Skeletal muscle cell (primary cell): ENCODE results near the gene APOBEC3A.
"Not testable (repeated sequence)": the region's sequence is repeated elsewhere in the genome, so short reads cannot be mapped to it uniquely, and the experiment has no call there.

Experiments used
- DNase-seq: peaks from one replicate; pipeline ENCODE4 v3.0.0-alpha.2; 2010; ENCODE audit warnings: low read depth
- H3K4me3 ChIP-seq: 2 replicates; pipeline ENCODE4 v1.5.1; 2011; ENCODE audit warnings: low read depth, mild to moderate bottlenecking, control low read depth, low read length, moderate library complexity

The APOBEC3A gene

DNA sequence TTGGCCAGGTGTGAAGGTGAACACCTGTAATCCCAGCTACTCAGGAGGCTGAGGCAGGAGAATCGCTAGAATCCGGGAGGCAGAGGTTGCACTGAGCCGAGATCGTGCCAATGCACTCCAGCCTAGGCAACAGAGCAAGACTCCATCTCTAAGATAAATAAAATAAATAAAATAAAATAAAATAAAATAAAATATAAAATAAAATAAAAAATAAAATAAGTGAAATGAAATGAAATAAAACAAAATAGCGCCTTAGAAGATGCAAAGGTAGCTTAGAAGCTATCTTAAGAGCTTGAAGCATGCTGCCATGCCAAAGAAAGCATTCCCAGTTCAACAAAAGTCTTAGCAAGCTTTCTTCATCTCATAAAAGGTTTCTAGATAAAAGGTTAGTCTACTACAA lies 49.8 kb downstream of the APOBEC3A start:
- DNase-seq: no peak
- no peak overlapping the region for H3K4me3 ChIP-seq

DNA sequence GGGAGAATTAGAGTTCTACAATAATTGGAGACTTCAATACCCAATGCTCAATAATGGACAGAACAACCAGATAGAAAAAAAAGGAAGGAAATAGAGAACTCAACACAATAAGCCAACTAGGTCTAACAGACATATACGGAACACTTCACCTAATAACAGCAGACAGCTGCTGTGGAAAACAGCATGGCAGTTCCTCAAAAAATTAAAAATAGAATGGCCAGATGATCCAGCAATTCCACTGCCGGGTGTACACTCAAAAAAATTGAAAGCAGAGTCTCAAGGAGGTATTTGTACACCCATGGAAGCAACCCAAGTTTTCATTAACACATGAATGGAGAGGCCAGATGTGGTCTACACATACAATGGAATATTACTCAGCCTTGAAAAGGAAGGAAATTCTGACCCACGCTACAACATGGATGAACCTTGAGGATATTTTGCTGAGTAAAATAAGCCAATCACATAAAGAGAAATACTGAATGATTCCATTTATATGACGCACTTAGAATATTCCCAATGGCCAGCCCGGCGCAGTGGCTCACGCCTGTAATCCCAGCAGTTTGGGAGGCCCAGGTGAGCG lies 51.0 kb downstream of the APOBEC3A start:
- not testable (repeated sequence) for H3K4me3 ChIP-seq, DNase-seq

DNA sequence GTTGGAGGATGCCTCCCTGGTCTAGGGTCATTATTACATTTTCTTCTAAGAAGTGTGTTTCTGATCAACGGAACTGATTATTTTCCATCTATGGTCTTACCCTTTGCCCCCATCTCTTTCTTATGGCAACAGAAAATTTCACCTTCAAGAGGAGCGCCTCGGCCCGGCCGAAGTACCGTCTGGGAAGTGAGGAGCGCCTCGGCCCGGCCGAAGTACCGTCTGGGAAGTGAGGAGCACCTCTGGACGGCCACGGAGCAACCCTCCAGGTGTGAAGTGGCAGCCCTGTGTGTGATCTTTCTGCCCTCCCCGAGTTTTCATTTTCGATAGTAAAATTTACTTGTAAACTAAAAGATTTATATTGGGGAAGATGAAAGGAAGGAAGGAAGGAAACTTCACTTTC lies 53.5 kb downstream of the APOBEC3A start:
- DNase-seq: no peak
- H3K4me3 ChIP-seq: no peak overlapping the region
